Activated CD4-positive, alpha-beta T cell treated with anti-CD3 and anti-CD28 coated beads for 24 hours (primary cell): ENCODE data around the gene RAD51AP1.
"Not testable (repeated sequence)": the region's sequence is repeated elsewhere in the genome, so short reads cannot be mapped to it uniquely, and the experiment has no call there.

ENCODE experiments used
- DNase-seq, 2 donors: peaks; one replicate each; pipeline ENCODE4 v3.0.0-alpha.2; 2020; ENCODE audit warnings: low read depth in 2 of 2

The RAD51AP1 gene

GRCh38 chr12:4538207-4539160, at the start of gene RAD51AP1:
Gene RAD51AP1 (plus strand): TSS chr12:4538890. CDS start chr12:4538940, 50 bp downstream.
- peak; percentile 86 to 92 for DNase-seq

GRCh38 chr12:4489556-4489955, 49.1 kb upstream of the RAD51AP1 start:
- DNase-seq = no peak

- DNase-seq = no peak
Measured at GRCh38 chr12:4490973-4491372, 47.7 kb upstream of the RAD51AP1 start.

GRCh38 chr12:4496145-4496838, 42.4 kb upstream of the RAD51AP1 start:
- DNase-seq = no peak

- no peak for DNase-seq
Measured at GRCh38 chr12:4499186-4499585, 39.5 kb upstream of the RAD51AP1 start.

GRCh38 chr12:4505376-4505986, 33.2 kb upstream of the RAD51AP1 start:
- no peak for DNase-seq

GRCh38 chr12:4506430-4506829, 32.3 kb upstream of the RAD51AP1 start:
- no peak for DNase-seq

- no peak for DNase-seq
Measured at GRCh38 chr12:4506870-4507269, 31.8 kb upstream of the RAD51AP1 start.

GRCh38 chr12:4508503-4508902, 30.2 kb upstream of the RAD51AP1 start:
- not testable (repeated sequence) for DNase-seq

- not testable (repeated sequence) for DNase-seq
Measured at GRCh38 chr12:4509269-4509668, 29.4 kb upstream of the RAD51AP1 start.

- DNase-seq = no peak
Measured at GRCh38 chr12:4518106-4518728, 20.5 kb upstream of the RAD51AP1 start.

- DNase-seq = not testable (repeated sequence)
Measured at GRCh38 chr12:4523443-4523842, 15.2 kb upstream of the RAD51AP1 start.

GRCh38 chr12:4526923-4527546, 11.7 kb upstream of the RAD51AP1 start:
- no peak for DNase-seq

GRCh38 chr12:4530160-4530559, 8.5 kb upstream of the RAD51AP1 start:
- DNase-seq = no peak

- DNase-seq = no peak
Measured at GRCh38 chr12:4530982-4531586, 7.6 kb upstream of the RAD51AP1 start.

- no peak for DNase-seq
Measured at GRCh38 chr12:4535092-4535491, 3.6 kb upstream of the RAD51AP1 start.

GRCh38 chr12:4535871-4536270, 2.8 kb upstream of the RAD51AP1 start:
- DNase-seq = no peak

- DNase-seq = no peak
Measured at GRCh38 chr12:4539167-4539870, 629 bp downstream of the RAD51AP1 start.

GRCh38 chr12:4540170-4540569, 1.5 kb downstream of the RAD51AP1 start:
- no peak for DNase-seq

GRCh38 chr12:4540638-4541037, 1.9 kb downstream of the RAD51AP1 start:
- DNase-seq = no peak
